ENCODE results near the gene CNOT6. TPM values are rescaled to one million over a fixed set of nuclear protein-coding genes. Genes with fewer than 3 reads are reported as not detected.

CNOT6 gene
- total RNA-seq, 2 donors from 2014 or later: 18.4 to 20.1 TPM

DNA sequence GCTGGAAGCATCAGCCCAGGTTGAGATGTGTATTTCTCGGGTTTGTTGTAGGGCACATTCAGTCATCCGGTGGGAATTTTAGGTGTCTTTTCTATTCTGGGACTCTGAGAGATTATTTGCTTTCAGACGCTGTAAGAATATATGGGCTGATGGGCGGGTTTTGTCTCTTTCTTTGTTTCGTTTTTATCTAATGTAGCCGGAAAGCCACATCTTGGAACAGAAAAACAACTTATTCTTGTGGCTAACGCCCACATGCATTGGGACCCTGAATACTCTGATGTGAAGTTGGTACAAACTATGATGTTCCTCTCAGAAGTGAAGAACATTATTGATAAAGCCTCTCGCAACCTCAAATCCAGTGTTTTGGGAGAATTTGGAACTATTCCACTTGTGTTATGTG, 74.7 kb downstream of the CNOT6 start:
- intact Hi-C loops (cut with DNase I): no loop called here

GRCh38 chr5:180575571-180575970, 81.4 kb downstream of the CNOT6 start:
- 76% methylated on average over 2 of the region's 2 CpGs for WGBS
- TF ChIP-seq POLR2AphosphoS5 (IDR thresholded peaks at IDR 0.05) (no peak), POLR2A (IDR thresholded peaks at IDR 0.05) (no peak), CTCF (IDR thresholded peaks at IDR 0.05) (no peak)
- no peaks in the 10 kb centered on the region for H3K4me1 ChIP-seq (replicated peaks)

More for the DNA sequence above, 74.7 kb downstream of the CNOT6 start:
- H3K27me3 ChIP-seq (replicated peaks; ENCODE audit: insufficient read depth): no peaks in the 10 kb centered on the region
- no peak overlapping the region for H3K4me3 ChIP-seq
- no peaks in the 10 kb centered on the region for H3K36me3 ChIP-seq
- H3K4me1 ChIP-seq (replicated peaks): no peaks in the 10 kb centered on the region
- TF ChIP-seq POLR2AphosphoS5 (IDR thresholded peaks at IDR 0.05): no peak
- TF ChIP-seq POLR2A (IDR thresholded peaks at IDR 0.05): no peak
- no peak for TF ChIP-seq CTCF (IDR thresholded peaks at IDR 0.05)
- 80% methylated on average over 8 of the region's 8 CpGs for WGBS
- no peak for DNase-seq (ENCODE audit: low spot score)
- no peaks in the 10 kb centered on the region for H3K9me3 ChIP-seq
- no peak overlapping the region for H3K27ac ChIP-seq

GRCh38 chr5:180580681-180581080, 86.5 kb downstream of the CNOT6 start:
- intact Hi-C loops (cut with DNase I): no loop called here
- no peak overlapping the region for H3K4me3 ChIP-seq
- 84% methylated on average over 6 of the region's 6 CpGs for WGBS
- no peaks in the 10 kb centered on the region for H3K27me3 ChIP-seq (replicated peaks; ENCODE audit: insufficient read depth)
- H3K36me3 ChIP-seq: no peaks in the 10 kb centered on the region
- H3K9me3 ChIP-seq: no peaks in the 10 kb centered on the region
- no peak for DNase-seq (ENCODE audit: low spot score)
- H3K27ac ChIP-seq: no peak overlapping the region
- TF ChIP-seq CTCF (IDR thresholded peaks at IDR 0.05) (no peak), POLR2A (IDR thresholded peaks at IDR 0.05) (no peak), POLR2AphosphoS5 (IDR thresholded peaks at IDR 0.05) (no peak)
- no peaks in the 10 kb centered on the region for H3K4me1 ChIP-seq (replicated peaks)

More at GRCh38 chr5:180575571-180575970, 81.4 kb downstream of the CNOT6 start:
- H3K36me3 ChIP-seq: no peaks in the 10 kb centered on the region
- no peaks in the 10 kb centered on the region for H3K27me3 ChIP-seq (replicated peaks; ENCODE audit: insufficient read depth)
- no peaks in the 10 kb centered on the region for H3K9me3 ChIP-seq
- H3K4me3 ChIP-seq: no peak overlapping the region
- H3K27ac ChIP-seq: no peak overlapping the region
- intact Hi-C loops (cut with DNase I): no loop called here
- DNase-seq (ENCODE audit: low spot score): no peak

DNA sequence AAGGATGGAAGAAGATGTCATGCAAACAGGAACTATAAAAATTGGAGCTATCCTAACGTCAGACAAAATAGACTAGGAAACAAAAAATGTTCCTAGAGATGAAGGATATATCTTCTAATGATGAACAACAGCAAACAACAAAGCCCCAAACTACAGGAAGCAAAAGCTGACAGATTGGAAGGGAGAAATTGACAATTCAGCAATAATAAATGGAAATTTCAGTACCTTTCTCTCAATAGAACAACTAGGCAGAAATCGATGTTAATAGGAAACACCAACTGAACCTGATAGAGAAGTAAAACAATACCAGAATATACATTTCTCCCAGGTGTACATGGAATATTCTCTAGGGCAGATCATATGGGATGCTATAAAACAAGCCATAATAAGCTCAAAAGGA, 89.6 kb downstream of the CNOT6 start:
- Histone ChIP-seq H3K27me3 (replicated peaks; ENCODE audit: insufficient read depth) (no peaks in the 10 kb centered on the region), H3K4me1 (replicated peaks) (no peaks in the 10 kb centered on the region), H3K4me3 (no peak overlapping the region), H3K36me3 (no peaks in the 10 kb centered on the region), H3K9me3 (no peaks in the 10 kb centered on the region), H3K27ac (no peak overlapping the region)
- TF ChIP-seq POLR2AphosphoS5 (IDR thresholded peaks at IDR 0.05) (no peak), CTCF (IDR thresholded peaks at IDR 0.05) (no peak), POLR2A (IDR thresholded peaks at IDR 0.05) (no peak)
- intact Hi-C loops (cut with DNase I): no loop called here
- 56% methylated on average over 2 of the region's 2 CpGs for WGBS
- no peak for DNase-seq (ENCODE audit: low spot score)

DNA sequence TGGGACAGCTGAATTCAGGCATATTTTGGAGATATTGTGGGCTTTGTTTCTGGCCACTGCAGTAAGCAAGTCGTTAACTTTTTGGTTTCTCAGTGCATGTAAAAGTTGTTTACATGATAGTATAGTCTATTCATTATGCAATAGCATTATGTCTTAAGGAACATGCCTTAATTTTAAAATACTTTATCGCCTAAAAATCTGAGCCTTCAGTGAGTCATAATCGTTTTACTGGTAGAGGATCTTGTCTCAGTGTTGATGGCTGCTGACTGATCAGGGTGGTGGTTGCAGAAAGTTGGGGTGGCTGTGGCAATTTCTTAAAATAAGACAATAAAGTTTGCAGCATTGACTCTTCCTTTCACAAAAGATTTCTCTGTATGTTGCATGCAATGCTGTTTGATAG, 92.0 kb downstream of the CNOT6 start:
- TF ChIP-seq POLR2A (IDR thresholded peaks at IDR 0.05) (no peak), POLR2AphosphoS5 (IDR thresholded peaks at IDR 0.05) (no peak), CTCF (IDR thresholded peaks at IDR 0.05) (no peak)
- WGBS: 84% methylated on average over 3 of the region's 3 CpGs
- H3K36me3 ChIP-seq: no peaks in the 10 kb centered on the region
- H3K27ac ChIP-seq: no peak overlapping the region
- peaks cover 10% of the 10 kb centered on the region for H3K4me1 ChIP-seq (replicated peaks)
- no peaks in the 10 kb centered on the region for H3K9me3 ChIP-seq
- DNase-seq (ENCODE audit: low spot score): no peak
- peaks cover 9% of the 10 kb centered on the region for H3K27me3 ChIP-seq (replicated peaks; ENCODE audit: insufficient read depth)
- no peak overlapping the region for H3K4me3 ChIP-seq
- intact Hi-C loops (cut with DNase I): no loop called here

Data from prostate gland (tissue), 2 donors.